ENCODE measurements around the gene ALDH1A3.

DNA sequence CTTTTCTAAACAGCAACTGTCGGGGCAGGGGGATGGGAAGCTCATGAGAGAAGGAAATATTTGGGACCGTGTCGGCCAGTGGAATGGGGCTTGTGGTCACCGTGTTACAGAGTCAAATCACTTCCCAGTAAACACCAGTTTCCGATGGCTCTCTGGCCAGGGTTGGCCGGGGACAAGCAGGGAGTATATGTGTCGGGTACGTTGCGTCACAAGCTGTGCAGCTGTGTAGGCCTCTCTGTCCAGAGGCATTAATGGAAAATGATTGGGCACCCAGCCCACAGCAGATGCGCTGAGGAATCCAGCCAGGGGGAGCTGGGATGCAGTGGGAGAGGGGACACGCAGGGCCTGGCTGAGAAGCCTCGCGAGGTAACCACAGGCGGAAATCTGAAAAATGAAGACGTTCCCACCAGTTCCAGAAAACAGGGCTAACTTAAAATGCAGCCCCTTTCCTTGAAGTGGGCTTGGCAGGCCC is 15.8 kb upstream of the ALDH1A3 start:
- TF ChIP-seq, protein P1, sequence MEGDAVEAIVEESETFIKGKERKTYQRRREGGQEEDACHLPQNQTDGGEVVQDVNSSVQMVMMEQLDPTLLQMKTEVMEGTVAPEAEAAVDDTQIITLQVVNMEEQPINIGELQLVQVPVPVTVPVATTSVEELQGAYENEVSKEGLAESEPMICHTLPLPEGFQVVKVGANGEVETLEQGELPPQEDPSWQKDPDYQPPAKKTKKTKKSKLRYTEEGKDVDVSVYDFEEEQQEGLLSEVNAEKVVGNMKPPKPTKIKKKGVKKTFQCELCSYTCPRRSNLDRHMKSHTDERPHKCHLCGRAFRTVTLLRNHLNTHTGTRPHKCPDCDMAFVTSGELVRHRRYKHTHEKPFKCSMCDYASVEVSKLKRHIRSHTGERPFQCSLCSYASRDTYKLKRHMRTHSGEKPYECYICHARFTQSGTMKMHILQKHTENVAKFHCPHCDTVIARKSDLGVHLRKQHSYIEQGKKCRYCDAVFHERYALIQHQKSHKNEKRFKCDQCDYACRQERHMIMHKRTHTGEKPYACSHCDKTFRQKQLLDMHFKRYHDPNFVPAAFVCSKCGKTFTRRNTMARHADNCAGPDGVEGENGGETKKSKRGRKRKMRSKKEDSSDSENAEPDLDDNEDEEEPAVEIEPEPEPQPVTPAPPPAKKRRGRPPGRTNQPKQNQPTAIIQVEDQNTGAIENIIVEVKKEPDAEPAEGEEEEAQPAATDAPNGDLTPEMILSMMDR (IDR thresholded peaks at IDR 0.05), result no peak
- TF ChIP-seq POLR2A (IDR thresholded peaks at IDR 0.05), result no peak

Data from stomach (tissue), 4 donors.